ENCODE results near the gene HDAC5.
"Not testable (repeated sequence)": the region's sequence is repeated elsewhere in the genome, so short reads cannot be mapped to it uniquely, and the experiment has no call there.

HDAC5 gene

GRCh38 chr17:44123356-44124117, at the start of gene HDAC5:
Gene HDAC5 (minus strand): TSS chr17:44123641. CDS start chr17:44117515, 6,126 bp downstream.
- DNase-seq (ENCODE audit: low spot score): peak; percentile 95

DNA sequence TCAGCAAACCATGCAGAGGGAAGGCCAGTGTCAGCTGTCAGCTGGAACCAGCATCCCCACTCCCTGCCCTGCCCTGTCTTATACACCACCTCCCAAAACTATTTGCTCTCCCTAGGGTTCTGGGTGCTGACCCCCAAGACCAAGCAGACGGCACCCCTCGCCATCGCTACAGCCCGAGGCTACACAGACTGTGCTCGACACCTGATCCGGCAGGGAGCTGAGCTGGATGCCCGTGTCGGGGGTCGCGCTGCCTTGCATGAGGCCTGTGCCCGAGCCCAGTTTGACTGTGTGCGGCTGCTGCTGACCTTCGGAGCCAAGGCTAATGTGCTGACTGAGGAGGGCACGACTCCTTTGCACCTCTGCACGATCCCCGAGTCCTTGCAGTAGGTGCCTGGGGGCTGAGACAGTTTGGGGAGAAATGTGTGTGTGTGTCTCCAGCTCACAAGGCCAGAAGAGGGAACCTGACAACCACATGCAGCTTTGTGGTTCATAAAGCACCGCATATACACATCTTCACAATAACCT, 48.6 kb upstream of the HDAC5 start:
- DNase-seq (ENCODE audit: low spot score): no peak

- no peak for DNase-seq (ENCODE audit: low spot score)
Observed at GRCh38 chr17:44170499-44171201, 47.2 kb upstream of the HDAC5 start, which contains the start of gene ASB16. Gene ASB16 (plus strand): TSS chr17:44170704. CDS start chr17:44170790, 86 bp downstream.

- DNase-seq (ENCODE audit: low spot score): no peak
Observed at GRCh38 chr17:44170135-44170498, 46.7 kb upstream of the HDAC5 start.

GRCh38 chr17:44167181-44167861, 43.9 kb upstream of the HDAC5 start:
- DNase-seq (ENCODE audit: low spot score): no peak

- no peak for DNase-seq (ENCODE audit: low spot score)
Observed at GRCh38 chr17:44164476-44164875, 41.0 kb upstream of the HDAC5 start.

DNA sequence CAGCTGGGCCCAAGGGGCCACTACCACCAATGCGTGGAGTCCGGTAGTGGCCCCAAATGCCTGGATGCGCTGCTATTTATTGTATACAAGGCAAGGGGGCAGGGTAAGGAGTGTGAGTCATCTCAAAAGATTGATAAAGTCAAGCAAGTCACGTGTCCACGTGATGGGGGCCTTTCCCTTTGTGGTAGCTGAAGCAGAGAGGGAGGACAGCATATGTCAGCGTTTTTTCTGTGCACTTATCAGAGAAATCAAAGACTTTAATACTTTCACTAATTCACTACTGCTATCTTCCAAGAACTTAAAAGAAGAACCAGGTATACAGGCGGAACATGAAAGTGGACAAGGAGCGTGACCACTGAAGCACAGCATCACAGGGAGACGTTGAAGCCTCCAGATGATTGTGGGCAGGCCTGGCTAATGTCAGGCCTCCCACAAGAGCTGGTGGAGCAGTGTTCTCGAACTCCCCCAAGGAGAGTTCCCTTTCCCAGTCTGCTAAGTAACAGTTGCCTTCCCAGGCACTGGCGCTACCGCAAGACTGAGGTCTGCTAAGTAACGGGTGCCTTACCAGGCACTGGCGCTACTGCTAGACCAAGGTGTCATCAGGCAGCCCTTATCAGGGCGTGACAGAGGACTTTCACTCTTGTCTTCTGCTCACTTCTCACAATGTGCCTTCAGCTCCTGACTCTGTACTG, 36.2 kb upstream of the HDAC5 start:
- peak; percentile 59 for DNase-seq (ENCODE audit: low spot score)

GRCh38 chr17:44155488-44155887, 32.0 kb upstream of the HDAC5 start:
- DNase-seq (ENCODE audit: low spot score): no peak

DNA sequence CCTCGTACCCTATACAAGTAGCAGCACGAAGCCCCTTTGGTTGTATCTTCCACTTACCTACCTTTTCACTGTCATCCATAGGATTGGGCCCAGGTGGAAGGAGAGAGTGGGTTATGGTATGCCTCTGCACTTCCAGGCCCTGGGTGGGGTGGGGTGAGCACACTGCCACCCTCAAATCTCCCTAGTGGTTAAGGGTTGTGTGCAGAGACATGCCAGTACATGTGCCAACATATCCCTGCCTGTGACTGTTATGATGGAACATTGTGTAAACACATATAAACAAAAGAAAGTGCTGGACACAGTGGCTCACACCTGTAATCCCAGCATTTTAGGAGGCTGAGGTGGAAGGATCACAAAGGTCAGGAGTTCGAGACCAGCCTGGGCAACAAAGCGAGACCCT, 29.4 kb upstream of the HDAC5 start:
- DNase-seq (ENCODE audit: low spot score): no peak

DNA sequence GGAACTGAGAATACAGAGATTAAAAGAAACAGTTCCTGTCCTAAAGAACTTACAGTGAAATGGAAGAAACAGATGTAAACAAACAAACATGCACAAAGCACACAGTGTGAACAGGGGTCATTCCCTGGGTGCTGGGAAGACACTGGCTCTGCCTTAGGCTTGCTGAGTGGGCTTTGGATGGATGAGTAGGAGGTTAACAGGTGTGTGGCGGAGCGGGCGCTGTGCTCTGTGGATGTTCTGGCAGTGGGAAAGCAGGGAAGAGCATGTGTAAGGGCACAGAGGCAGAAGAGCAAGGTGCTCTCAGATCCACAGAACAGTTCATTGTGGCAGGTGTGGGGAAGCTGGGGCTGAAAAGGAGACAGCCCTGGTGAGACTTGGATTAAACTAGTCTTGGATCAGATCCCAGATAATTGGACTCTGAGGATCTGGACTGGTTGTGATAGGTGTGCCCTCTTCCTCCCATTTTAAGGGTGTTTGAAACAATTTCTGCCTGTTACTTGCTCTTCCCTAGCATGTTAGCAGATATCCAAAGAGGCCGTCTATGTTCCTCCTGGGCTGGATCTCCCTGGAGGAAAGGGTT, 26.4 kb upstream of the HDAC5 start:
- no peak for DNase-seq (ENCODE audit: low spot score)

- not testable (repeated sequence) for DNase-seq (ENCODE audit: low spot score)
Observed at GRCh38 chr17:44149066-44149465, 25.6 kb upstream of the HDAC5 start.

- no peak for DNase-seq (ENCODE audit: low spot score)
Observed at GRCh38 chr17:44147812-44148211, 24.4 kb upstream of the HDAC5 start.

GRCh38 chr17:44146375-44147346, 23.2 kb upstream of the HDAC5 start:
- DNase-seq (ENCODE audit: low spot score): no peak

DNA sequence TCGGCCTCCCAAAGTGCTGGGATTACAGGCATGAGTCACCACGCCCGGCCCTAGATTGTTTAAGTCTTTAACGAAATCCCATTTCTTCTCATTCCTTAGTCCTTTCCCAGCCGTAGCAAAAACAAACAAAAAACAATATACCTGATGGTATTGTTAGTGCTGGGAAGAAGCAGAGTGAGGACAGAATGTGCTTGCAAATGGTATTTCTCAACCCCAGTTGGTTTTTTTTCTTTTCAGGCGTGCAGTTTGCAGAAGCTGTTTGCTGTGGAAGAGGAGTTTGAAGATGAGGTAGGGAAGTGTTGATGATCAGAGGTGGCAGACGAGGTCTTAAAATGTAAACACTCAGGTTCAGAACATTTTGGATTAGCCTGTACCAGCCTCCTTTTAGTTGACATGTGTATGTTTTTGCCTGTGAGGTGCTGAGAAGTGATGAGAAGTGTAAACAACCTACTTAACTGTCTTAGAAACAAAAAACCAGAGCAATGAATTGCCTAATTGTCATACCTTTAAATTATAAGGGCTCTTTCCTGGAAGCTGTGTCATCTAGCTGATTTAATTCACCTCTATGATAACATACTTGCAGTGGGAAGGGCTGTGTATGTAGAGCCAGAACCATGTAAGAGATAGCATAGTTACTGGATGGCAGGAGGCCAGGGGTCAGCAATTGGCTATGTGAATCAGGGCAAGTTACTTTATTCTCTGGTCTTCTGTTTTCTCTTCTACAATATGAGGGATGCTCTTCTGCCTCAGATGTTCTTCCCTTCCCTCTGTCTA, 21.7 kb upstream of the HDAC5 start:
- no peak for DNase-seq (ENCODE audit: low spot score)

DNA sequence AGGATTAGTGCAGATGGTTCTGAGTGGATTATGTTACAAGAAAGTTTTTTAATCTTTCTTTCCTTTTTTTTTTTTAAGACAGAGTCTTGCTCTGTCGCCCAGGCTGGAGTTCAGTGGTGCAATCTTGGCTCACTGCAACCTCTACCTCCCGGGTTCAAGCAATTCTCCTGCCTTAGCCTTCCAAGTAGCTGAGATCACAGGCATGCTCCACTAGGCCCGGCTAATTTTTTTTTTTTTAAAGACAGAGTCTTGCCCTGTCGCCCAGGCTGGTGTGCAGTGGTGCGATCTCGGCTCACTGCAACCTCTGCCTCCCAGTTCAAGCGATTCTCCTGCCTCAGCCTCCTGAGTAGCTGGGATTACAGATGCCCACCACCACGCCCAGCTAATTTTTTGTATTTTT, 20.5 kb upstream of the HDAC5 start:
- DNase-seq (ENCODE audit: low spot score): not testable (repeated sequence)

GRCh38 chr17:44137891-44138709, 14.7 kb upstream of the HDAC5 start:
- DNase-seq (ENCODE audit: low spot score): peak; percentile 66

DNA sequence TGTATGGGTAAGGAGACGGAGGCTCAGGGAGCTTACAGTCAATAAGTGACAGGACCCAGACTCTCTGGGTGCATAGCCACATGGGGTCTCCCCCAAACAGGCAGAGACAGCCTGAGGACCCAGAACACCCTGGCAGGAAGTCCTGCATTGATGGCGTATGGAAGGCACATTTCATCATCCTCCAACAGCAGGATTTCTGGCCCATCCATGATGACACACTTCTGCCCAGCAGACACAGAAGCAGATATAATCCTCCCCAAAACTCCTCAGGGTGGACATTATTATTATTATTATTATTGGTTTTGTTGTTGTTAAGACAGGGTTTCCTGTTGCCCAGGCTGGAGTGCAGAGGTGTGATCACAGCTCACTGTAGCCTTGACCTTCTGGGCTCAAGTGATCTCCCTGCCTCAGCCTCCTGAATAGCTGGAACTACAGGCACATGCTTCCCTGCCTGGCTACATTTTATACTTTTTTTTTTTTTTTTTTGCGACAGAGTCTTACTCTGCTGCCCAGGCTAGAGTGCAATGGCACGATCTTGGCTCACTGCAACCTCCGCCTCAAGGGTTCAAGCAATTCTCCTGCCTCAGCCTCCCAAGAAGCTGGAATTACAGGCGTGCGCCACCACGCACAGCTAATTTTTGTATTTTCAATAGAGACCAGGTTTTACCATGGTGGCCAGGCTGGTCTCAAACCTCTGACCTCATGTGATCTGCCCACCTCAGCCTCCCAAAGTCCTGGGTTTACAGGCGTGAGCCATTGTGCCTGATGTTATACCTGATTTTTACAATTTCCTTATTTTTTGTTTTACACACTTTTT, 11.5 kb upstream of the HDAC5 start:
- no peak for DNase-seq (ENCODE audit: low spot score)

DNA sequence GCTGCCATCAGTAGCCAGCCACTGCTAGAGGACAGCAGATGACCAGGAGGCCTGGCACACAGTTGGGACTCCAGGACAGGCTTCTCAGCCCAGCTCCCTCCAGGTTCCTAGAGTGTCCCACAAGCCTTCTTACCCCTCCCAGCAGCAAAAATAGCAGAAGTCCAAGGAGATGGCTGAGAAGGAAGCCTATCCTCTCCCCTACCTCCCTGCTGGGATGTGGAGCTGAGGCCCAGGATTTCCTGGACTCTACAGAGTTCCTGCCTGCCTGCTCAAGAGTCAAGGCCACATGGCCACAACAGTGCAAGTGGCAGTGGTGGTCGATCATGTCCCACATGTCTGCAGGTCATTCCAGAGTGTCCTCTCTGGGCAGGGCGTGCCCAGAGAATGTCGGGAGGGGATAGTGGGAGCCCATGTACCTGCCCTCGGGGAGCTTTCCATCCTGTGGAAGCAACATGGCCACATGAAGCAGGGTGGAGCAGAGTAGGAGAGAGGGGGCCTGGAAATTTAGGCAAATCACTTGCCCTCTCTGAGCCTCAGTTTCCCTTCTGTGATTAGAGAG, 10.6 kb upstream of the HDAC5 start:
- DNase-seq (ENCODE audit: low spot score): no peak
